ENCODE data around the gene RBP3. TPM values are rescaled to one million over a fixed set of nuclear protein-coding genes. Genes with fewer than 3 reads are reported as not detected.

RBP3 gene
- not detected in 2 replicates for total RNA-seq (2014; rRNA removed; shearing (Covaris generic))

DNA sequence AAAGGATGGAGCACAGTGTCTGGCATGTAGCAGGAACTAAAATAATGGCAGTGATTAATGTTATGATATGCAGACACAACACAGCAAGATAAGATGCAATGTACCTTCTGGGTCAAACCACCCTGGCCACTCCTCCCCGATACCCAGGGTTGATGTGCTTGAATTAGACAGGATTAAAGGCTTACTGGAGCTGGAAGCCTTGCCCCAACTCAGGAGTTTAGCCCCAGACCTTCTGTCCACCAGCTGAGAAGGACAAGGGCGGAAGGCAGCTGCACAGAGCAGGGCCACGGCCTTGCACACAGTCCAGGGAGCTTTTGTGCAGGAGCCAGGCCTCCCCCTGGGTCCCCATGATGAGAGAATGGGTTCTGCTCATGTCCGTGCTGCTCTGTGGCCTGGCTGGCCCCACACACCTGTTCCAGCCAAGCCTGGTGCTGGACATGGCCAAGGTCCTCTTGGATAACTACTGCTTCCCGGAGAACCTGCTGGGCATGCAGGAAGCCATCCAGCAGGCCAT lies at the start of gene RBP3:
RBP3 (plus strand) TSS at position 226 of the 514 bp plus-strand sequence; CDS start at position 348, 122 bp downstream.
- DNase-seq (ENCODE audit: low spot score): no peak

DNA sequence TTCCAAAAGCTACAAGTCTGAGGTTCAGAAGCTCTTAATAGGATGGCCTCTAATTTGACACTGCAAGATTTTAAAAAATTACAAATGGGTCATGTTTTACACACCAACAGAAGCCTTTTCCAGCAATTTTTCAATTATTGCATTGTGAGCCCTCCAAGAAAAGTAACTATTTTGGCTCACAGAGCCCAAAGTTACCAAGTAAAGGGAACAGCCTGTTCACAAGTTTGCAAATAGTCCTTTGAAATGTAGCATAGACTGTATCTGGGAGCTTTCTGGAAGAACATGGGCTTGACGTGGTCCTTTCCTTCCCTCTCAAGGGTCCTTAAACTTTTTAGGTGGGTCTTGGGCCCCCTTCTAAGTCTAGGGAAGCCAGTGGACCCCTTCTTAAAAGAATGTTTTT lies 49.4 kb upstream of the RBP3 start:
- no peak for DNase-seq (ENCODE audit: low spot score)

DNA sequence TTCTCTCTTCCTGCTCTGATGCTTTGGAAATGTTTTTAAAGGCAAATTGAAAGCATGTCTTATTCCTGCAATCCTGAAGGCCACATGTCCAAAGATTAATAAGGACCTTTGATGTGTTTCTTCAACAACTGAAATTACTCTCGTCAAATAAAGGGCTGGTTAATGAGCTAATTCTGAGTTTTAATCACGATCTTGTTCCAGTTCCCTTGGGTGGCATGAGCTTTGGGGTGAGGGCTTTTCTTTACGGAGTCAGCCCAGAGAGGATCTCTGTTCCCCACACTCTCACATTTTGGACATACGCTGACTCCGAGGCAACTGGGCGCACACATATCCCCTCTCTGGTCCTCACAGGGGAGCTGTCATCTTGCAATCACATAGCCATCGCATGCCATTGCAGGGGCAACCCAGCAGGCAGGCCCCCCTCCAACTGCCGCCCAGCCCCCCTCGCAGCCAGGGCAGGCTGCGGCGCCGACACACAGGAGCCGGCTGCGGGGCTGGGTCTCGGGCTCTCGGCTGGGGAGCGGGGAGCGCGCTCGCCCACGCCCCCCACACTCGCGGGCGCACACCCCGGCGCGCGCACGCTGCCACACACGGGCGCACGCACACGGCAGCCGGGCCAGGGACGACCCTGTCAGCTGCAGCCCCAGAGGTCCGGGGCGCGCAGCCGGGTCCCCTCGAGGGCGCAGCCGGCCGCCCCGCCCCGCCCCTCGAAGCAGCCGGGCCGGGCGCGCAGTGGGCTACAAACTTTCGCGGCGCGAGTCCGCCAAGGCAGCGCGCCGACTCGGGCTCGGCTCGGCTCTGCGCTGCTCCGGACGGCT lies 48.3 kb upstream of the RBP3 start, which contains the start of gene GDF10:
GDF10 (plus strand) TSS at position 587 of the 818 bp plus-strand sequence. CDS start 455 bp downstream, outside the sequence.
- DNase-seq (ENCODE audit: low spot score): no peak

DNA sequence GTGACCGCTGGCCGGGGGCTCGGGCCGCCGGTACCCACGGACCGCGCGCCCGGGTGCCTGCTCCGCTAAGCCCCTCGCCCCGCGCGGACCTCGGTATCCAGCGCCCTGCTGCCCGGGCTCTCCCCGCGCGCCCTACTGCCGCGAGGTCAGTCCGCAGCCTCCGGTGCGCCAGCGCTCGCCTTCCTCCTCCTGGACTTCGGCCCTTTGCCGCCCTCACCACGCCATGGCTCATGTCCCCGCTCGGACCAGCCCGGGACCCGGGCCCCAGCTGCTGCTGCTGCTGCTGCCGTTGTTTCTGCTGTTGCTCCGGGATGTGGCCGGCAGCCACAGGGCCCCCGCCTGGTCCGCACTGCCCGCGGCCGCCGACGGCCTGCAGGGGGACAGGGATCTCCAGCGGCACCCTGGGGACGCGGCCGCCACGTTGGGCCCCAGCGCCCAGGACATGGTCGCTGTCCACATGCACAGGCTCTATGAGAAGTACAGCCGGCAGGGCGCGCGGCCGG lies 47.7 kb upstream of the RBP3 start:
- no peak for DNase-seq (ENCODE audit: low spot score)

DNA sequence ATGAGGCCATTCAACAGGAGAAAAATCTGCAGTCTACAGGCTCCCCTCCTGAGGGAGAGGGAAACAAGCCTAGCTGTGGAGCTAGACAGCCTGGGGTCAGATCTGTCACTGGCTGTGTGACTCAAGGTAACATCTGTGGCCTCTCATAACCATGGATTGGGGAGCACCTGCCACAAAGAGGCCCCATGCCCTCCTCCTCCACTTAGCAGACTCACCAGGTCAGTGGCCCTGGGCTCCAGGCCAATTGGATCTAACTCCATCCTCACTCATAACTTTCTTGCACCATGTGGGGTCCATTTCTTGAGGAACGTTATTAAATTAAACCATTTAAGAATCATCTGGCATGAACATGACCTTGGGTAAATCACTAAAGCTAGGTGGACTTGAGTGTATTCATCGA lies 46.3 kb upstream of the RBP3 start:
- no peak for DNase-seq (ENCODE audit: low spot score)

DNA sequence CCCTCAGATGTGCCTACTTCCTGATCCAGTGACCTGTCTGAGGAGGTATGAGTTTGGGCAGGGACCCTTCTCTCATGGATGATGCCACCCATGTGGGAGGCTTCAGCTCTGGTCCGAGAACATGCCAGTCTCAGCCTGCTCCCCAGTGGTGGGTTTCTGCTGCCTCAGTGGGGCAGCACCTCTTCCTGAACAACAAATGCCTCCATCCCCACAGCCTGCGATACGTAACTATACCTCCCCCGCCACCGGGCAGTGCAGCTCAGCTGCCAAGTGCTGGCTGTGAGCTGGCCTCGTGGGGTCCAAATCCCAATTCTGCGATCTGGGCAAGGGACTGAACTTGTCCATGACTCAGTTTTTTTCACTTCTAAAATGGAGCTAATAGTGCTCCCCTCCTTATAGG lies 45.1 kb upstream of the RBP3 start:
- DNase-seq (ENCODE audit: low spot score): no peak

DNA sequence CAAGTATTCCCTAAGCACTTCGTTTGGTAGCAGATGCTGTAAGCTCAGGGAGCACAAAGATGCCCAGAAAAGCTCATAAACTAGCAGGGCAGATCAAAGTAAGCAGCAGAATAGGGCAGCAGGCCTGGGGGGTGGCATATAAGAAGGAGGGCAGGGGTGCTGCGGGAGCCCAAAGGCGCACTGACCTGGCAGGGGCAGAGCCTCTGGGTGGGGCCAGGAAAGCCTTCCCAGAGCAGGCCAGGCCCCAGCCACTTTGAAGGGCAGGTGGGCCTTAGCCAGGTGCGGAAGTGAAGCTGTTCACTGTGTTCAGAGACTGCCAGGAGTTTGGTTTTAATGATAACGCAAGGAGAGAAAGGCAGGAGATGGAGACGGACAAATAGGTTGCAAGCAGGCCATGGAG lies 44.3 kb upstream of the RBP3 start:
- DNase-seq (ENCODE audit: low spot score): no peak

DNA sequence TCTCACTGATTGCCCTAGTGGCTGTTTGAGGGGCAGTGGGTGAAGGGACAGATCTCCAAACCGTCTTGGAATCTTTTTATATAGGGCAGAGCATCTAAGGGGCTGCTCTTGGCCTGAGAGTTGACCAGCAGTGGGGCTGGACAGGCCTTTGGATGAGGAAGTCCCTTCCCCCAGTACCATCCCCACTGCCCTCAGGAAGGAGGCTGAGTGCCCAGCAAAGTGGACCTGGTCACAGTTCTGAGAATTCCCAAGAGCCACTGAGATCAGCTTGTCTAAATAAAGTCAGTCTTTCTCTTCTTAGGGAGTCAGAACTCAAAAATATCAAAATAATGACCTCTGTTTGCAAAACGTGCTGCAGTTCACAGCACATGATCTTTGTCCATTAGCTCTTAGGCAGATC lies 42.6 kb upstream of the RBP3 start:
- DNase-seq (ENCODE audit: low spot score): no peak

DNA sequence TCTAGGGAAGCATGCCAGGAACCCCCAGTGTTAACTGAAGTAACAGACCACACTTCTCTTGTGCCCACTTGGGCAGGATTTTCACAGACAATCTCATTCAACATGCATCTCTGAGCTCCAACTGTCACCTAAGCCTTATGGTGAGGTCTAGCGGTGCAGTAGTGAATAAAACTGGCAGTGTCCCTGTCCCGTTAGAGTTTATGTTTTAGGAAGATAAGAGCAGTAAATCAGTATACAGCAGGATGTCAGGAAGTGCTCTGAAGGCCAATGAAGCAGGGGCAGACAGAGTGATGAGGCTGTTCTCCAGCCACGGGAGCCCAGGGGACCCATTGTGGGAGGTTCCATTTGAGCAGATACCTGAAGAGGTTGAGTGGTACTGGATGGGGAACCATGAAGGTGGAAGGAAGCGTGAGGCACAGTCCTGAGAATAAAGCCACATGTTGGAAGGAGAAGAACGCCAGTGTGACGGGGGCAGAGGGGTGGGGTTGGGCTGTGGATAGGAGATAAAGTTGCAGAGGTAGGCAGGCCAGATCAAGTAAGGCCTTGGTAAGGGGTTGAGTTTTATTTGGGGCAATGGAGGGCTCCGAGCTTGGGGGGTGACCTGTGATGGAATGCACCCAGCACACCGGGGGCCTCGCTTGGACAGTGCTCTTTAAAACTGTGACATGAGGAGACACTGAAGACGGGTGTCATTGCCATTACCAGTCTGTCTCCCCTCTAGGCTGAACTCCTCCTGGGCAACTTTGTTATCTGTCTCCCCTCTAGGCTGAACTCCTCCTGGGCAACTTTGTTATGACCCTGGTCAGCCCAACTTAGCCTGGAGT lies 41.6 kb upstream of the RBP3 start:
- no peak for DNase-seq (ENCODE audit: low spot score)

DNA sequence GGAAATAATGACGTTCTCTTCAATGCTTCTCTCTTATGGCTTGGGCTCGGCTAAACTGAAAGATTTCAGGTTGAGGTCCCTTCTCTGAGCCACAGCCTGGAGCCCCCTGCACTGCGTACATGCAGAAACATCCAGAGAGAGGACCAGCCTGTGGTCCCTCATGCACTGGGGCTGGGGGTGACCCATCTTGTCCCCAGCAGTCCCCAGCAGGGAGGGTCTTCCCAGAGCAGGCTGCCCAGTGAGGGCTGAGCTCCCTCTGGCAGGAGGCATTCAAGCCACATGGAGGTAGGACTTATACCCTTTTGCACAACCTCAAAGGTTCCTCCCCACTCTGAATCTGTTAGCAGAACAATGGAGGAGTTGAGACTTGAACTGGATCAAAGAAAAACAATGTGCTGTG lies 40.8 kb upstream of the RBP3 start:
- no peak for DNase-seq (ENCODE audit: low spot score)

DNA sequence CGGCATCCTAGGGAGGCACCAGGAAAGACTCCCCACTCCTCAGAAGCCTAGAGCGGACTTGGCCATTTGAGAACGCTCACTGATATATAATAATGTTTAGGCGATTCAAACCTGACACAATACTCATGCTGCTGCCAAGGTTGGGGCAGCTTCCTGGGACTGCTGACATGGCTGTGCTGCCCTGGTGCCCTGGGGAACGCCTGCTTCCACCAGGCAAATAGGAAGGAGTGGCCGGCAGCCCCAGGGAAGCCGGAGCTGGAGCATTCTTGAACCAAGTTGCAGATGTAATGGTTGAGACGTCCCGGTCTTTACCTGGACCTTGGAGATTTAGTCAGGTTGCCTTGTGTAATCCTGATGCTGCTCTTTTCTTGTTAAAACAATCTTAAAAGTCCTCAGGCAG lies 39.4 kb upstream of the RBP3 start:
- DNase-seq (ENCODE audit: low spot score): no peak

DNA sequence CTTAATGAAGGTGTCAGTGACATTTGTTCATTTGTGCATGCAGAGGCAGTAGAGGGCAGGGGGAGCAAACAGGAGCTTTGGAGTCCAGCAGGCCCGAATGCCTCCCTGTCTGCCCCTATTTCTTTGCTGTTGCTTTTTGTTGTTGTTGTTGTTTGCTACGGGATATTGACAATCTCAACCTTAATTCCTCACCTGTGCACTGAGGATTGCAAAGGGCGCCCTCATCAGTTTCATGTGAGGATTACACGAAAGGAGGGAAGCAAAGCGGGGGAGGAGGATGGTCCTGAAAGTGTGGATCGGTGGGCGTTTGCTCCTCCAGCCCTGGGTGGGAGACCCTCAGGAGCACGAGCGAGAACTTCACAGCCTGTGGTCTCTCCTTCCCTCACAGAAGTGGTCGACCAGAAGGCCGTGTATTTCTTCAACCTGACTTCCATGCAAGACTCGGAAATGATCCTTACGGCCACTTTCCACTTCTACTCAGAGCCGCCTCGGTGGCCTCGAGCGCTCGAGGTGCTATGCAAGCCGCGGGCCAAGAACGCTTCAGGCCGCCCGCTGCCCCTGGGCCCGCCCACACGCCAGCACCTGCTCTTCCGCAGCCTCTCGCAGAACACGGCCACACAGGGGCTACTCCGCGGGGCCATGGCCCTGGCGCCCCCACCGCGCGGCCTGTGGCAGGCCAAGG lies 38.6 kb upstream of the RBP3 start:
- DNase-seq (ENCODE audit: low spot score): no peak

DNA sequence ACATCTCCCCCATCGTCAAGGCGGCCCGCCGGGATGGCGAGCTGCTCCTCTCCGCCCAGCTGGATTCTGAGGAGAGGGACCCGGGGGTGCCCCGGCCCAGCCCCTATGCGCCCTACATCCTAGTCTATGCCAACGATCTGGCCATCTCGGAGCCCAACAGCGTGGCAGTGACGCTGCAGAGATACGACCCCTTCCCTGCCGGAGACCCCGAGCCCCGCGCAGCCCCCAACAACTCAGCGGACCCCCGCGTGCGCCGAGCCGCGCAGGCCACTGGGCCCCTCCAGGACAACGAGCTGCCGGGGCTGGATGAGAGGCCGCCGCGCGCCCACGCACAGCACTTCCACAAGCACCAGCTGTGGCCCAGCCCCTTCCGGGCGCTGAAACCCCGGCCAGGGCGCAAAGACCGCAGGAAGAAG lies 38.1 kb upstream of the RBP3 start:
- DNase-seq (ENCODE audit: low spot score): no peak

DNA sequence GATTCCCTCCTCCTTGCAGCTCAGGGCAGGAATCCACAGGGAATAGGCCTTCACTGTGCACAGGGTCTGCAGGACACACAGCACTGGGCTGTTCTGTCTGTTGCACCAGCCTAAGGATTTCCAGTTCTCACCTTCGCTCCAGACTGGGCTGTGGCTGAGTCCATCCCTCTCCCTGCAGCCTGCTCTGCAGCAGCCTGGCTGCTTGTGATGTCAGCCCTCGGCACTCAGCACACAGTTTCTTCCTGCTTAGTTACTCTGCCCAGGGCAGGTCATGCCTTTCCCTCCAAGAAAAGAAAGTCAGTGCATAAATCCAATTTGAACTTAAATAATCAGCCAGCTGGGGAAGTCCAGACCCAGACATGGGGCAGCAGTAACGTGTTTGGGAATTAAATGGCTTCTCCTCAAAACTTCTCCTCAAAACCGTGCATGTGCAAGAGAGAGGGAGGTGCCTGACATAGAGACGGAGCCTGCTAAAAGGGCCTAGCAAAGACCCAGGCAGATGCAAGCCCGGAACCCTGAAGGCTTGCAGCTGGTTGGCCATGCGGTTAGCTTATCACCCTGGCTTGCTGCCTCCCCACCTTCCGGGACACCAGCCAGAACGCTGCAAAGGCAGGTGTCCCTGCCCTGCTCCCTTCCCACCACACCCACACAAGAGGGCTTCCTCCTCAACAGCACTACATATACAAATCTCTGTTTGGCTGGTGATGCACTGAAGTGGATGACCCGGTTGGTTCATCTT lies 36.8 kb upstream of the RBP3 start:
- no peak for DNase-seq (ENCODE audit: low spot score)

DNA sequence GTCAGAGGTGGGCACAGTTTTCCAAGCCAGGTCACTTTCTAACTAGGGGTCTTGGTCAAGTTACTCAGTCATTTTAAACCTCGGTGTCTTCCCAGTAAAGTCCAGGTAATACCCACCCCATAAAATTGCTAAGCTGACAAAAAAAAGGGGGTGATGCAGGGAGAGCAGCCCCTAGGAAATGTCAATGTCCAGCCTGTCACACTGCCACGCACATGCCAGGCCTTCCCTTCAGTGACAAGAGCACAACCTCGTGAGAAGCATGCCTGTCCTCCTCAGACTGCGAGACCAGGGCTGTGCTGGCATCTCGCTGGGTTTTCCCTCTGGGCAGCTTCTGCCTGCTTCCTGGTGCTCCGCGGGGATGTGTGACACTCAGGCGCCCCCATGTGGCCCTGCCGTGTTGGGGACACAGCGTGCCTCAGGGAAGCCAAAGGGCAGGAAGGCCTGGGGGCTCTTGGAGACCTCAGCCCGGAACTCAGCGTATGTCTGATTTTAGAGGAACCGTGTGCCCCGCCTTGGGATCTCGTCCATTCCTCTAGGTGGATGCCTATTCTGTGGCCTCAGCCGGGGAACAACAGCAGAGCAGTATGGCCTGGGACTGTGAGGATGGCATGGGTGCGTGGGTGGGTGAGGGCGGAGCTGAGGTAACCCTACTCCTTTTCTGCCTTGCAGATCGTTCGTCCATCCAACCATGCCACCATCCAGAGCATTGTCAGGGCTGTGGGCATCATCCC lies 36.1 kb upstream of the RBP3 start:
- peak; percentile 77 for DNase-seq (ENCODE audit: low spot score)

DNA sequence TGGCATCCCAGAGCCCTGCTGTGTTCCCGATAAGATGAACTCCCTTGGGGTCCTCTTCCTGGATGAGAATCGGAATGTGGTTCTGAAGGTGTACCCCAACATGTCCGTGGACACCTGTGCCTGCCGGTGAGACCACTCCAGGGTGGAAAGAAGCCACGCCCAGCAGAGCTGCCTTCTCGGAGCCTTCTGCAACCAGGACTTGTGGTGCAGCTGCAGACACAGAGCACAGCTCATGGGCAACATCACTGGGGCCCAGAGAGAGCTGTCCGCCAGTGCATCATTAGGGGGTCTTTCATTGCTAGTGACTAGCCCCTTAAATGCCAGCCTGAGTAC lies 35.5 kb upstream of the RBP3 start:
- no peak for DNase-seq (ENCODE audit: low spot score)

DNA sequence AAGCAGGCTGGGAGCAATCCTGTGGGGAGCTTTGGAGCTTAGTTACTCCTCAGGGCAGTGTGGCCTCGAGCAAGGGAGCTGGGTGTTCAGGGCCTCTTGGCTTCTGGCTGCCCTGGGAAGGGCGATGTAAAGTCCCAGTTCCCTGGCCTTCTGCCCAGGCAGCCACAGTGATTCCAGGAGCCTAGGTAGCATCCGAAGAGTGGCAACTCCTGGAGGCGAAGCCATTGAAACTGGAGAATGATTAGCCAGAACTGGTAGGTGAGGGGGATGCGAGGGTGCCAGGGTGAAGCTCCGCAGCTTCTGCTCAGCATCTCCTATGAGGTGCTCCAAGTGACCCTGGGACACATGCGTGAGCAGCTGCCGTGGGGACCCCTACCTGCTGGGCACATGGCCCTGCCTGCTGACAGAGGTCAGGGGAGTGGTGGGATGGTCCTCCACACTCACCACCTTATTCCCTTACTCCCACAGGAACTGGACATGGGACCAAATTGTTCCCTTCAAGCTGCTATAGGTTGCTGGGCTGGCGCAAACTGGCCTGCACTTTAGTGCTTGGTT lies 33.7 kb upstream of the RBP3 start:
- DNase-seq (ENCODE audit: low spot score): no peak

DNA sequence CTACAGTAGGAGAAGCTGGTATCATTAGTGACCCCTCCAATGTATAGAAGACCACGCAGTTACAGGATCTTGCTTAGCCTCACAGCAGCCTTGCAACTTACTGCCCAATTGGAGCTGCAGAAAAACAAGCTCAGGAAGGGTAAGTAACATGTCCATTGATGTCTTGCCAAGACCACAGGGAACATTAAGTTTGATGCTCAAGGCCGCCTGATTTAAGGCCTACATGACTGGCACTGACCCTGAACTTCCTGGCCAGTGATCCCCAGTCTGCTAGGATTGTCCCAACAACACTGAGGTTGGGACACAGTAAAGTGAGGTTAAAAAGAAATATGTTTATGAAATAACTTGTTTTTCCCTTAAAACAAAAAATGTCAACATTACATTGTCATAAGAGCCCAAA lies 32.7 kb upstream of the RBP3 start:
- DNase-seq (ENCODE audit: low spot score): no peak

DNA sequence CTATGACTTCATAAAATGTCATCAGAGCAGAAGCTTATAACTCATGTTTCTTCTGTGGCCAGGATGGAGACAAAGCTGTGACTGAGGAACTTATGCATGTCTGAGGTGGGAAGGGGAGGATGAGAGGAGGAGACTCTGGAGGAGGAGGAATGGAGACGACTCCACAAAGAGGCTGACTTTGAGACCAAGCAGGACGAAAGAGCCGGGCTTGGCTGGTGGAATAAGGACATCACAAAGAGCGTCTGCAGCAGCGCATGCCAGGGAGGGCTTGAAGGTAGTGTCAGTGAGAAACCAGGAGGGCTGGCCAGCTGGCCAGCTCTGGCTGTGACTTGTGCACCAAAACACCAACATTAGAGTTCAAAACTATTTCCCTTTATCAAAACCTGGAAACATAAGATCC lies 32.0 kb upstream of the RBP3 start:
- no peak for DNase-seq (ENCODE audit: low spot score)

DNA sequence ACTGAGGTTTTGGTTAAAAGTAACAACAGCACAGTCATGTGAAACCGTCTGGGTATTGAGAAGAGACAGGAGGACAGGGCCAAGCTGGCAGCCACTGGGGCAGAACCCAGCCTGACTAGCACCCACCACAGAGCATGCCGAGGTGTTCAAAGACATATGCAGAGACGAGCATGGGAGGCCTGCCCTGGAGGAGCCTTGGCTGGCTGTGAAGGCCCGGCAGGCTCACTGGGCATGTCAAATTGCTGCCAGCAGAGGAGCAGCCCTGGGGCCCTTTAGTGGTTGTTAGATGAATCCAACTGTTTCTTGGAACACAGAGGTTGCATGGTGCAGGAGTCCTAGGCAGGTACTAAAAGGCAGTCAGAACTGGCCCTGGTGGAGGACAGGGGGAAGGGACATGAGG lies 30.9 kb upstream of the RBP3 start:
- DNase-seq (ENCODE audit: low spot score): no peak

All from H4 (cell line).